Glutamatergic neuron (in vitro differentiated cells): ENCODE data around the gene EIF4EBP3. TPM values are rescaled to one million over a fixed set of nuclear protein-coding genes. Genes with fewer than 3 reads are reported as not detected.

Experiments used
- DNase-seq: peaks from one replicate; pipeline ENCODE4 v3.0.0; 2022
- H3K27ac Mint-ChIP-seq: one replicate; pipeline ENCODE4 v1.8.0; 2020; ENCODE audit warnings: mild to moderate bottlenecking, mixed read lengths, inconsistent platforms; ENCODE audit not compliant: unreplicated experiment
- H3K27me3 Mint-ChIP-seq: one replicate; pipeline ENCODE4 v1.8.0; 2020; ENCODE audit warnings: mild to moderate bottlenecking, moderate library complexity, mixed read lengths, inconsistent platforms; ENCODE audit not compliant: unreplicated experiment
- H3K36me3 Mint-ChIP-seq: one replicate; pipeline ENCODE4 v1.8.0; 2020; ENCODE audit warnings: mild to moderate bottlenecking, mixed read lengths, inconsistent platforms; ENCODE audit not compliant: unreplicated experiment
- H3K4me1 Mint-ChIP-seq: one replicate; pipeline ENCODE4 v1.8.0; 2020; ENCODE audit warnings: mild to moderate bottlenecking, low read depth, mixed read lengths, inconsistent platforms; ENCODE audit not compliant: unreplicated experiment
- H3K4me3 Mint-ChIP-seq: one replicate; pipeline ENCODE4 v1.8.0; 2020; ENCODE audit warnings: mild to moderate bottlenecking, mixed read lengths, inconsistent platforms; ENCODE audit not compliant: unreplicated experiment
- H3K9me3 Mint-ChIP-seq: one replicate; pipeline ENCODE4 v1.8.0; 2020; ENCODE audit warnings: mild to moderate bottlenecking, moderate library complexity, mixed read lengths, inconsistent platforms; ENCODE audit not compliant: unreplicated experiment
- total RNA-seq: library from RNA; stranded (reverse); fragmentation: NEBNext Ultra II Directional; extraction: Animal tissue kit (Norgen Biotek cat#: 25700); gene quantifications from one replicate; pipeline ENCODE4 v1.2.1, GENCODE V29; 2021; ENCODE audit not compliant: unreplicated experiment
- TF ChIP-seq, protein P1 (sequence below): fragments of 200-600 bp; sonication (generic); IDR thresholded peaks from one replicate; pipeline ENCODE4 v1.5.0; 2021; ENCODE audit not compliant: partially characterized antibody, unreplicated experiment

The EIF4EBP3 gene
- total RNA-seq, 1 donor from 2014 or later = 7.0 TPM

DNA sequence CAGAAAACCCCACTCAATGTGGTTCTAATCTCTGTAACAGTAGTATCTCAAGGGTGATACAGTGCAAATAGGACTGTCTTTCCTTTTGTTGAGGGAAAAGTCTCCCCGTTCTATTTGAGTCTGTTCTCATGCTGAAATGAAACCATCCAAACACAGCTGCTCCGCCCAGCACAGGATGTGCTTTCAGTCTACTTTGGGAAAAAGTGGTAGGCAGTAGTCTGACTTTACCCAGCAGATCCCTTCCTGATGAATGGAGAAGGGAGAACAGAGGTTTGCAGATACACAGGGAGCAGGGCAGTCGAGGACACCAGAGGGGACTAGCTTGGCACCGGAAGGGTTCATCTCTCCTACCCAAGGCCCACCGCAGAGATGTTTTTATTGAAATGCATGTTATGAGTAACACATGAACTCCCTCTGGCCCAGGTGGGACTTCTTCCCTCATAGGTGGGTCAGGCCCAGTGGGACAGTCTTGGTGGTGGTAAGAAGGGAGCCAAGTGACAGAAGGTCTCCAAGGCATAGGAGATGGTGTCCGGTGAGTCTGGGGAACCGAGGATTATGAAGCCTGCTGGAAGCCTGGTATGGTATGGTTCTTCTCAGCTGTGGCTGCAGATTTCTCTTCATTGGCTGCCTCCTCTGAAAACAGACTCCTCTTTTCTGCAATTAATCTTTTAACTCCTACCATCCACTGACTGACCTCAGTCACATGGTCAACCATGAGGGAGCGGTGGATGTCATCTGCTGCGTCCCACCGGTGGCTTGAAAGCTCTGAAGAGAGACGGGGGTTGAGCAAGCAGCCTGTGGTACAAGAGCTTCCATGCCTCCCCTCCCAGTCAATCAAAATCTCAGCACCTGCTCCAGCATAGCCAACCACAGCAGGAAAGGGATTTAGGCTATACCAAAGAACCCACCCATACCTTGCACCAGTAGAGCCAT is 3.0 kb downstream of the EIF4EBP3 start:
- Mint-ChIP-seq H3K27me3 (peaks cover 4% of the 10 kb centered on the region), H3K4me3 (no peak overlapping the region), H3K27ac (no peak overlapping the region)

DNA sequence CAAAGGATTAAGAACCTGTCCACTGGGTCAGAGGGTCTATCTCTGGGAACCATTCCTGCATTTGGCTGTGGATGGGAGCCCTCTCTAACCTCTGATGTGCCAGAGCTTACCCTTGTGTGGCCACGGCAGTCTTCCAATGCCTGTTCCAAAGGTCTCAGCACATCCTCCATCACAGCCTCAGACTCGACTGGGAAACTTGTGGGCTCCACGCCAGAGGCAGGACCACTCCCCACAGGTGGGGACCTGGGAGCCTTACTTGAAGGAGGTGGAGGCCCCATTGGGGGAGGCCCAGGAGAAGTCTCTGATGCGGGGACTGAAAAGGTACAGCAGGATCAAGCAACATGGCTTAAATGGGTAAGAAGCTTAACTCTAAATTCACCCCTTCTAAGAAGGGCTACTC is 4.4 kb downstream of the EIF4EBP3 start:
- H3K36me3 Mint-ChIP-seq = no peaks in the 10 kb centered on the region
- no peak overlapping the region for H3K27ac Mint-ChIP-seq
- peaks cover 9% of the 10 kb centered on the region for H3K9me3 Mint-ChIP-seq
- TF ChIP-seq, protein P1, sequence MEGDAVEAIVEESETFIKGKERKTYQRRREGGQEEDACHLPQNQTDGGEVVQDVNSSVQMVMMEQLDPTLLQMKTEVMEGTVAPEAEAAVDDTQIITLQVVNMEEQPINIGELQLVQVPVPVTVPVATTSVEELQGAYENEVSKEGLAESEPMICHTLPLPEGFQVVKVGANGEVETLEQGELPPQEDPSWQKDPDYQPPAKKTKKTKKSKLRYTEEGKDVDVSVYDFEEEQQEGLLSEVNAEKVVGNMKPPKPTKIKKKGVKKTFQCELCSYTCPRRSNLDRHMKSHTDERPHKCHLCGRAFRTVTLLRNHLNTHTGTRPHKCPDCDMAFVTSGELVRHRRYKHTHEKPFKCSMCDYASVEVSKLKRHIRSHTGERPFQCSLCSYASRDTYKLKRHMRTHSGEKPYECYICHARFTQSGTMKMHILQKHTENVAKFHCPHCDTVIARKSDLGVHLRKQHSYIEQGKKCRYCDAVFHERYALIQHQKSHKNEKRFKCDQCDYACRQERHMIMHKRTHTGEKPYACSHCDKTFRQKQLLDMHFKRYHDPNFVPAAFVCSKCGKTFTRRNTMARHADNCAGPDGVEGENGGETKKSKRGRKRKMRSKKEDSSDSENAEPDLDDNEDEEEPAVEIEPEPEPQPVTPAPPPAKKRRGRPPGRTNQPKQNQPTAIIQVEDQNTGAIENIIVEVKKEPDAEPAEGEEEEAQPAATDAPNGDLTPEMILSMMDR = no peak
- H3K27me3 Mint-ChIP-seq = peaks cover 4% of the 10 kb centered on the region
- no peak overlapping the region for H3K4me3 Mint-ChIP-seq
- no peak for DNase-seq
- H3K4me1 Mint-ChIP-seq = peaks cover 15% of the 10 kb centered on the region

More for the DNA sequence above, 3.0 kb downstream of the EIF4EBP3 start:
- H3K4me1 Mint-ChIP-seq = peaks cover 6% of the 10 kb centered on the region
- H3K9me3 Mint-ChIP-seq = peaks cover 10% of the 10 kb centered on the region
- no peak for DNase-seq
- no peaks in the 10 kb centered on the region for H3K36me3 Mint-ChIP-seq
- TF ChIP-seq, protein P1 = no peak

DNA sequence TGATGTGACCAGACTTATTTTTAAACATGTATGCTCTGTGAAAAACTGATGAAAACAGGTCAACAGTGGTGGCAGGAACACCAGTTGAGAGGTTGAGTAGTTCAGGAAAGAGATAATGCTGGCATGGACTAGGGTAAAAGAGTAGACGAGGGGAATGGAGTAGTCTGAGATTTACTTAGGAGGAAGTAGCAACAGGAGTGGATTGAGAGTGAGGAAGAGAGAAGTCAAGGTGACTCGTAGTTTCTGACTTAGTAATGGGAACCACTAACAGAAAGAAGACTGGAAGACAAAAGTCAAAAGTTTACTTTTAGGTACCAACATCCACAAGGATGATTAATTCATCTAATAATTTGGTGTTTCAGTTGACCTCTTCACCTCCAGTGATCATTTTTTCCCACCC is 6.2 kb downstream of the EIF4EBP3 start:
- no peak for DNase-seq
- Mint-ChIP-seq H3K36me3 (no peaks in the 10 kb centered on the region), H3K4me3 (no peak overlapping the region), H3K9me3 (peaks cover 10% of the 10 kb centered on the region), H3K27me3 (peaks cover 4% of the 10 kb centered on the region), H3K4me1 (peaks cover 17% of the 10 kb centered on the region), H3K27ac (peak overlapping the region; percentile 13)
- TF ChIP-seq, protein P1 = no peak

DNA sequence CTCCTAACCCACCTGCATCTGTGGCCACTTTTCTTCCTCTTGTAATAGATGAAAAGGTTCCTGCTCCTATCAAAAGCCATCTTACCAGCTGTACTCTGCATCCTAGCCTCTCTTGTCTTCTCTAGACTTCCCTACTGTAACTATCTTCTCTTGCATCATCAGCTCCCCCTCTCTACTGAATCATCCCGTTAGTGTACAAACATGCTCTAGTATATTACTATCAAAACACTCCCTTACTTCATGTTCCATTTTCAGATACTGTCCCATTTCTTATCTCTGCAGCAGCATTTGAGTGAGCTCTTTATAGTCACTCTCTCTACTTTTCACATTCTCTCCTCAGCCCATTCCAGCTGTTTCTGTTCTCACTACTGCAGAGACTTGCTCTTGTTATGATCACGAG is 7.0 kb downstream of the EIF4EBP3 start:
- H3K27me3 Mint-ChIP-seq = peaks cover 3% of the 10 kb centered on the region
- H3K27ac Mint-ChIP-seq = no peak overlapping the region
- no peak for DNase-seq
- peak overlapping the region; percentile 4 for H3K4me3 Mint-ChIP-seq
- H3K9me3 Mint-ChIP-seq = peaks cover 11% of the 10 kb centered on the region
- peaks cover 17% of the 10 kb centered on the region for H3K4me1 Mint-ChIP-seq
- no peaks in the 10 kb centered on the region for H3K36me3 Mint-ChIP-seq
- TF ChIP-seq, protein P1 = no peak

DNA sequence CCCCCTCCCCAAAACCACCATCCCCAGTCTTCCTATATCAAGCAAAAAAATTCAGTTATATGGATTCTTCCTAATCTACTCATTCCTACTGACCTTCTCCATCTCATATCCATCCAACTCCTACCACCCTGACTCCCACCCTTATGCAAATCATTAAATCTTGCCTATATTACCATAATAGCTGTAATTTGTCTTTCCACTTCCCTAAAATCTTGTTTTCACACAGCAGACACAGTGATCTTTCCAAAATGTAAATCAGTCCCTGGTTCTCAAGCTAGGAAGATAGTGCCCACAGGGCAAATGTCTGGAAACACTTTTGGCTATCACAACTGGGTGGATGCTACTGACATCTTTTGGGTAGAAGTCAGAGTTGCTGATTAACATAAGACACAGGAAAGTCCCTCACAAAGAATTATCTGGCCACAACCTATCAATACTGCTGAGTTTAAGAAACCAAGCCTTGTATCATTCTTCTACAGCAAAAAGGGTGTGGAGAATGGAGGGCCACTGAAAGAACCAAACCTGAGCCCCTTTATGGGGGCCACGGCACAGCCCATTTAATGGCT is 8.4 kb downstream of the EIF4EBP3 start:
- H3K4me3 Mint-ChIP-seq = peak overlapping the region; percentile 95
- peaks cover 4% of the 10 kb centered on the region for H3K27me3 Mint-ChIP-seq
- peaks cover 9% of the 10 kb centered on the region for H3K9me3 Mint-ChIP-seq
- no peak for DNase-seq
- H3K36me3 Mint-ChIP-seq = no peaks in the 10 kb centered on the region
- TF ChIP-seq, protein P1 = no peak
- H3K4me1 Mint-ChIP-seq = peaks cover 17% of the 10 kb centered on the region
- peak overlapping the region; percentile 85 for H3K27ac Mint-ChIP-seq
